SU-DHL-6 (cell line): ENCODE data around the gene HYCC2.

Source experiments
- EZH2phosphoT487 ChIP-seq: fragments of 200-600 bp; sonication (generic), shearing (Covaris generic); conservative IDR thresholded peaks from 2 replicates; pipeline ENCODE4 v1.6.1; 2018; ENCODE audit warnings: mild to moderate bottlenecking, antibody characterized with exemption, low read length, moderate library complexity, mixed read lengths
- TF ChIP-seq, protein P1 (sequence below): fragments of 200-600 bp; sonication (generic); IDR thresholded peaks from one replicate; pipeline ENCODE4 v1.5.1; 2017; ENCODE audit warnings: antibody characterized with exemption, mild to moderate bottlenecking, low read length, moderate library complexity; ENCODE audit not compliant: insufficient read depth, poor library complexity, severe bottlenecking

DNA sequence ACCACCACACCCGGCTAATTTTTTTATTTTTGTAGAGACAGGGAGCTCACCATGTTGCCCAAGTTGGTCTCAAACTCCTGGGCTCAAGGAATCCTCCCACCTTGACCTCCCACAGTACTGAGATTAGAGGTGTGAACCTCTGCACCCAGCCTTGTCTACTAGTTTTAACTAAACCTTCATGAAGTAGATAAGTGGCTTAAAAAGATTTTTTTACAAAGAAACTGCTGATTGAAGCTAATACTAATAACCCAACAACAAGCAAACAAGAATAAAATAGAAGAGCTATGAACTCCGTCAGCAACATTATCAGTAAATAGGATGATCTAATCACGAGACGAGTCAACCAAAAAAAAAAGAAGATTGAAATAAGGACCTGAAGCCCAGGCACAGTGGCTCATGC is 19.1 kb upstream of the HYCC2 start:
- TF ChIP-seq, protein P1, sequence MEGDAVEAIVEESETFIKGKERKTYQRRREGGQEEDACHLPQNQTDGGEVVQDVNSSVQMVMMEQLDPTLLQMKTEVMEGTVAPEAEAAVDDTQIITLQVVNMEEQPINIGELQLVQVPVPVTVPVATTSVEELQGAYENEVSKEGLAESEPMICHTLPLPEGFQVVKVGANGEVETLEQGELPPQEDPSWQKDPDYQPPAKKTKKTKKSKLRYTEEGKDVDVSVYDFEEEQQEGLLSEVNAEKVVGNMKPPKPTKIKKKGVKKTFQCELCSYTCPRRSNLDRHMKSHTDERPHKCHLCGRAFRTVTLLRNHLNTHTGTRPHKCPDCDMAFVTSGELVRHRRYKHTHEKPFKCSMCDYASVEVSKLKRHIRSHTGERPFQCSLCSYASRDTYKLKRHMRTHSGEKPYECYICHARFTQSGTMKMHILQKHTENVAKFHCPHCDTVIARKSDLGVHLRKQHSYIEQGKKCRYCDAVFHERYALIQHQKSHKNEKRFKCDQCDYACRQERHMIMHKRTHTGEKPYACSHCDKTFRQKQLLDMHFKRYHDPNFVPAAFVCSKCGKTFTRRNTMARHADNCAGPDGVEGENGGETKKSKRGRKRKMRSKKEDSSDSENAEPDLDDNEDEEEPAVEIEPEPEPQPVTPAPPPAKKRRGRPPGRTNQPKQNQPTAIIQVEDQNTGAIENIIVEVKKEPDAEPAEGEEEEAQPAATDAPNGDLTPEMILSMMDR: no peak
- no peak for TF ChIP-seq EZH2phosphoT487
